Lower leg skin (tissue), 4 donors: ENCODE data around the gene TSPOAP1. TPM values are rescaled to one million over a fixed set of nuclear protein-coding genes. Genes with fewer than 3 reads are reported as not detected.

Source experiments
- DNase-seq, 2 donors: peaks; one replicate each; pipeline ENCODE4 v3.0.0-alpha.2; 2019; ENCODE audit warnings: low spot score in 2 of 2
- H3K4me3 ChIP-seq: fragments of 200-600 bp; sonication (generic); 2 replicates; pipeline ENCODE4 v1.5.1; 2017; ENCODE audit warnings: mild to moderate bottlenecking, low read depth; ENCODE audit not compliant: poor library complexity, severe bottlenecking
- CTCF ChIP-seq, 3 donors: fragments of 450-650 bp; IDR thresholded peaks; one replicate each; pipeline ENCODE4 v1.5.1; 2016; ENCODE audit warnings: antibody characterized with exemption in 3 of 3, mild to moderate bottlenecking in 3 of 3, moderate library complexity in 2 of 3
- POLR2A ChIP-seq, 2 donors: fragments of 450-650 bp; IDR thresholded peaks; one replicate each; pipeline ENCODE4 v1.6.1; 2016 to 2017; ENCODE audit warnings: antibody characterized with exemption in 2 of 2, mild to moderate bottlenecking in 1 of 2, moderate library complexity in 1 of 2
- WGBS, 2 donors: methylation state at CpG; one replicate each; pipeline ENCODE4 v1.1.5; 2018; 5-methylcytosine and 5-hydroxymethylcytosine counted together
- intact Hi-C: fragments of 100-400 bp; cut with DNase I; formaldehyde crosslinking; loops from one replicate; pipeline ENCODE4 v1.15.0; 2023; ENCODE audit warnings: low total_unique reads
- total RNA-seq, 4 donors: library from RNA; depleted of rRNA; stranded (reverse); fragments of >200 nt; gene quantifications; one replicate each; pipeline ENCODE4 v1.1.0, GENCODE V29; 2016

The TSPOAP1 gene
- total RNA-seq, 4 donors from 2014 or later: 8.2 to 18.3 (median 8.8) TPM

- intact Hi-C loops: no loop called here
- DNase-seq: no peak
- TF ChIP-seq CTCF (IDR thresholded peaks at IDR 0.05) (no peak), POLR2A (IDR thresholded peaks at IDR 0.05) (no peak)
- H3K4me3 ChIP-seq: no peak overlapping the region
- WGBS, 2 donors: 74 to 81% methylated on average over 11 of the region's 11 CpGs
Measured at GRCh38 chr17:58325289-58325726, 3.3 kb downstream of the TSPOAP1 start.

GRCh38 chr17:58324409-58325288, 3.9 kb downstream of the TSPOAP1 start:
- TF ChIP-seq POLR2A (IDR thresholded peaks at IDR 0.05) (no peak), CTCF (IDR thresholded peaks at IDR 0.05) (no peak)
- DNase-seq: no peak
- intact Hi-C loops: no loop called here
- peak overlapping the region; percentile 29 for H3K4me3 ChIP-seq
- WGBS, 2 donors: 5 to 8% methylated on average over 37 to 39 of the region's 66 CpGs

- no peak for DNase-seq
- intact Hi-C loops: no loop called here
- 39% methylated on average over 4 of the region's 13 CpGs for WGBS, 2 donors
- TF ChIP-seq CTCF (IDR thresholded peaks at IDR 0.05) (no peak), POLR2A (IDR thresholded peaks at IDR 0.05) (no peak)
- H3K4me3 ChIP-seq: peak overlapping the region; percentile 29
Measured at GRCh38 chr17:58324056-58324408, 4.6 kb downstream of the TSPOAP1 start.

GRCh38 chr17:58323366-58324055, 5.1 kb downstream of the TSPOAP1 start:
- intact Hi-C loops: no loop called here
- no peak overlapping the region for H3K4me3 ChIP-seq
- no peak for DNase-seq
- TF ChIP-seq POLR2A (IDR thresholded peaks at IDR 0.05) (no peak), CTCF (IDR thresholded peaks at IDR 0.05) (no peak)
- 60 to 64% methylated on average over 8 of the region's 8 CpGs for WGBS, 2 donors

GRCh38 chr17:58322581-58323185, 5.9 kb downstream of the TSPOAP1 start:
- TF ChIP-seq CTCF (IDR thresholded peaks at IDR 0.05) (no peak), POLR2A (IDR thresholded peaks at IDR 0.05) (no peak)
- H3K4me3 ChIP-seq: no peak overlapping the region
- intact Hi-C loops: no loop called here
- WGBS, 2 donors: 97% methylated on average over 9 of the region's 9 CpGs
- no peak for DNase-seq
